Lower leg skin (tissue), 4 donors: ENCODE data around the gene ANO2. TPM values are rescaled to one million over a fixed set of nuclear protein-coding genes. Genes with fewer than 3 reads are reported as not detected.
A peak's percentile ranks its signal among the peaks of the same experiment; 100 is the strongest.

ENCODE experiments used
- DNase-seq, 2 donors: peaks; one replicate each; pipeline ENCODE4 v3.0.0-alpha.2; 2019; ENCODE audit warnings: low spot score in 2 of 2
- H3K4me3 ChIP-seq: fragments of 200-600 bp; sonication (generic); 2 replicates; pipeline ENCODE4 v1.5.1; 2017; ENCODE audit warnings: mild to moderate bottlenecking, low read depth; ENCODE audit not compliant: poor library complexity, severe bottlenecking
- POLR2A ChIP-seq, 2 donors: fragments of 450-650 bp; IDR thresholded peaks; one replicate each; pipeline ENCODE4 v1.6.1; 2016 to 2017; ENCODE audit warnings: antibody characterized with exemption in 2 of 2, mild to moderate bottlenecking in 1 of 2, moderate library complexity in 1 of 2
- WGBS, 2 donors: methylation state at CpG; one replicate each; pipeline ENCODE4 v1.1.5; 2018; 5-methylcytosine and 5-hydroxymethylcytosine counted together
- intact Hi-C: fragments of 100-400 bp; cut with DNase I; formaldehyde crosslinking; loops from one replicate; pipeline ENCODE4 v1.15.0; 2023; ENCODE audit warnings: low total_unique reads
- total RNA-seq, 4 donors: library from RNA; depleted of rRNA; stranded (reverse); fragments of >200 nt; gene quantifications; one replicate each; pipeline ENCODE4 v1.1.0, GENCODE V29; 2016
- TF ChIP-seq, protein P1 (sequence below), 3 donors: fragments of 450-650 bp; IDR thresholded peaks; one replicate each; pipeline ENCODE4 v1.5.1; 2016; ENCODE audit warnings: antibody characterized with exemption in 3 of 3, mild to moderate bottlenecking in 3 of 3, moderate library complexity in 2 of 3

The ANO2 gene
- total RNA-seq, 4 donors from 2014 or later = 0.76 to 2.6 (median 1.8) TPM

DNA sequence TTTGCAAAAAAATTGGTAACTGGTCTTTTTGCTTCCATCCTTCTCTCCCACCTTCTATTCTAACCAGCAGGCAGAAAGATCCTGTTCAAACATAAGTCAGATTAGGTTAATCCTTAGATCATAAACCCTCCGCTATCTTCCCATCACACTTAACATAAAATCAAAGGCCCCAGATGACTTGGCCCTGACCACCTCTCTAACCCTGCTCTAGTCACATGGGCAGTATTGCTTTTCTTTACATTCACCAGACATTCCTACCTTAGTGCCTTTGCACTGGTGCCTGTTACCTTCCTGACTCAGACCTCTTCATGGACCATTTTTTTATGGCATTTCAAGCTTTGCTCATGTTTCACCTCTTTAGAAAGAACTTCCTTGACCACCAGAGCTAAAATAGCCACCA lies 429.6 kb downstream of the ANO2 start:
- intact Hi-C loops = no loop called here
- no peak overlapping the region for H3K4me3 ChIP-seq
- WGBS, 2 donors = 96 to 100% methylated on average over 1 of the region's 1 CpG
- TF ChIP-seq, protein P1, sequence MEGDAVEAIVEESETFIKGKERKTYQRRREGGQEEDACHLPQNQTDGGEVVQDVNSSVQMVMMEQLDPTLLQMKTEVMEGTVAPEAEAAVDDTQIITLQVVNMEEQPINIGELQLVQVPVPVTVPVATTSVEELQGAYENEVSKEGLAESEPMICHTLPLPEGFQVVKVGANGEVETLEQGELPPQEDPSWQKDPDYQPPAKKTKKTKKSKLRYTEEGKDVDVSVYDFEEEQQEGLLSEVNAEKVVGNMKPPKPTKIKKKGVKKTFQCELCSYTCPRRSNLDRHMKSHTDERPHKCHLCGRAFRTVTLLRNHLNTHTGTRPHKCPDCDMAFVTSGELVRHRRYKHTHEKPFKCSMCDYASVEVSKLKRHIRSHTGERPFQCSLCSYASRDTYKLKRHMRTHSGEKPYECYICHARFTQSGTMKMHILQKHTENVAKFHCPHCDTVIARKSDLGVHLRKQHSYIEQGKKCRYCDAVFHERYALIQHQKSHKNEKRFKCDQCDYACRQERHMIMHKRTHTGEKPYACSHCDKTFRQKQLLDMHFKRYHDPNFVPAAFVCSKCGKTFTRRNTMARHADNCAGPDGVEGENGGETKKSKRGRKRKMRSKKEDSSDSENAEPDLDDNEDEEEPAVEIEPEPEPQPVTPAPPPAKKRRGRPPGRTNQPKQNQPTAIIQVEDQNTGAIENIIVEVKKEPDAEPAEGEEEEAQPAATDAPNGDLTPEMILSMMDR (IDR thresholded peaks at IDR 0.05) = no peak
- TF ChIP-seq POLR2A (IDR thresholded peaks at IDR 0.05) = no peak
- DNase-seq = no peak

DNA sequence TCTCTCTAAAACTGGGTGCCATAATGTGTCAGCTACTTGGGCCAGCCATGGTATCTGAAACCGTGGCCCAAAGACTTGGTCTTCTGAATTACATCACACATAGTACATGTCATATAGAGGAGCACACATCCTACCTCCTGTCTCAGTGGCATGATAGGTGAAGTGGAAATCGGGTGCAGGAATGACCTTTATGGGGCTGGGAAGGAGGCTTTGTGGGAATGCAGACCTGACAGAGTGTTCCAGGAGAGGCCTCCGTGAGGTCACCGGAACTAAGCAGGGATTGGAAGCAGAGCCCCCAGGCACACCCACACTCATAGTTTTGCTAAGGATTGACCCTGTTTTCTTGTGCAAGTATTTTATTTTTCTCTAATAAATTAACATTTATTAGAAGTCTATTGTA lies 430.5 kb downstream of the ANO2 start:
- WGBS, 2 donors = 94 to 97% methylated on average over 4 of the region's 4 CpGs
- no peak for TF ChIP-seq POLR2A (IDR thresholded peaks at IDR 0.05)
- TF ChIP-seq, protein P1 (IDR thresholded peaks at IDR 0.05) = no peak
- intact Hi-C loops = no loop called here
- H3K4me3 ChIP-seq = no peak overlapping the region
- DNase-seq = peak in 1 of 2 donors; percentile 28

DNA sequence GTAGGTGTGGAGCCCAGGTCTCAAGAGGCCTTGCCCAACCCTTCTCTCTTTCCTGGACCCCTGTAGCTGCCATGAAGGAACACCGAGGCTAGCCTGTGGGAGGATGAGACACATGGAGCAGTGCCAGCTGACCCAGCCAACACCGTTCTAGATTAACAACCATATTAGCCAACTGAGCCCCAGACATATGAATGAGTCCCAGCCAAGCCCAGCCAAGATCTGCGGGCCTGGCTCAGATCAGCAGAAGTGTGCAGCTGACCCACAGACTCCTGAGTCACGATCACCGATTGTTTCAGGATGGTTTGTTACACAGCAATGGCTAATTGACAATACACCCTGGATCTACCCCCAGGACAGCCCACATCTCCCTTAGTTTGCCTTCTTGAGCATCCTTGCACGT lies 431.0 kb downstream of the ANO2 start:
- intact Hi-C loops = no loop called here
- 66 to 70% methylated on average over 6 of the region's 6 CpGs for WGBS, 2 donors
- DNase-seq = peak in 1 of 2 donors; percentile 72
- H3K4me3 ChIP-seq = no peak overlapping the region
- TF ChIP-seq, protein P1 (IDR thresholded peaks at IDR 0.05) = no peak
- TF ChIP-seq POLR2A (IDR thresholded peaks at IDR 0.05) = no peak

DNA sequence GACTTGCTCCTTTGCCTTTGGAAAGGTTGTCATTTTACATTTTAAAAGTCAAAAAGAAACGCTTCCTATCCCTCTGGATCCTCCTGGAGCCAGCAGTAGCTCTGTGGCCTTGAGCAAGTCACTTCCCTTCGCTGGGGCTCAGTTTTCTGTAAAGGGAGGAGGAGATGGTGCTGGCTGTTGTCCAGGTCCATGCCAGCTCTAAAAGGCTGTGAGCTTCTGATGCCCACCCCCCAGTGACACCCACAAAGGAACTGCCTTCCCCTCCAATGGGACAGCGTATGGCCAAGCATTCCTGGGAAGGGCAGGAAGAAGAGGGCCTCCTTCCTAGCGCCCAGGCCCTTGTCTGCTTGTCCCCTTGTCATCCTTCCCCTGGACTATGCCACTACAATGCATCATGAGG lies 431.7 kb downstream of the ANO2 start:
- intact Hi-C loops = no loop called here
- TF ChIP-seq, protein P1 (IDR thresholded peaks at IDR 0.05) = no peak
- TF ChIP-seq POLR2A (IDR thresholded peaks at IDR 0.05) = no peak
- WGBS, 2 donors = 89 to 90% methylated on average over 4 of the region's 4 CpGs
- no peak overlapping the region for H3K4me3 ChIP-seq
- DNase-seq = peak in 1 of 2 donors; percentile 64

Other genes with a start within 250 kb of the ANO2 start
- gene VWF, start 179.4 kb upstream of the ANO2 start, total RNA-seq = 100 to 1,000 TPM in 1 of 4 donors, 10 to 100 TPM in 3; 34.3 to 107 (median 50.3) TPM